H9 (cell line): ENCODE data around the gene BAIAP2. TPM values are rescaled to one million over a fixed set of nuclear protein-coding genes. Genes with fewer than 3 reads are reported as not detected.

Source experiments
- DNase-seq: peaks from one replicate; pipeline ENCODE4 v3.0.0-alpha.2; 2017
- H2AFZ ChIP-seq: one replicate; pipeline ENCODE4 v1.6.1; 2013; ENCODE audit warnings: mild to moderate bottlenecking, low read length, control low read depth, moderate library complexity
- H2AK5ac ChIP-seq: 2 replicates; pipeline ENCODE4 v1.6.1; 2013; ENCODE audit warnings: low read length, control low read depth, mixed read lengths; ENCODE audit not compliant: insufficient read length
- H2BK120ac ChIP-seq: one replicate; pipeline ENCODE4 v1.6.1; 2013; ENCODE audit warnings: low read depth, mild to moderate bottlenecking, low read length, control low read depth, inconsistent platforms; ENCODE audit not compliant: poor library complexity, severe bottlenecking
- H2BK12ac ChIP-seq: 2 replicates; pipeline ENCODE4 v1.6.1; 2013; ENCODE audit warnings: low read length, control low read depth, mixed read lengths, low read depth; ENCODE audit not compliant: insufficient read length
- H2BK15ac ChIP-seq: 2 replicates; pipeline ENCODE4 v1.6.1; 2013; ENCODE audit warnings: low read depth, low read length, control low read depth
- H2BK20ac ChIP-seq: one replicate; pipeline ENCODE4 v1.6.1; 2013; ENCODE audit warnings: low read depth, mild to moderate bottlenecking, low read length, control low read depth, inconsistent platforms; ENCODE audit not compliant: poor library complexity, severe bottlenecking
- H2BK5ac ChIP-seq: 2 replicates; pipeline ENCODE4 v1.6.1; 2013; ENCODE audit warnings: low read length, control low read depth, mixed read lengths; ENCODE audit not compliant: insufficient read length
- H3K14ac ChIP-seq: 2 replicates; pipeline ENCODE4 v1.6.1; 2013; ENCODE audit warnings: low read length, control low read depth; ENCODE audit not compliant: insufficient read depth
- H3K18ac ChIP-seq: 2 replicates; pipeline ENCODE4 v1.6.1; 2013; ENCODE audit warnings: low read depth, mild to moderate bottlenecking, mixed read lengths, low read length, control low read depth; ENCODE audit not compliant: insufficient read length
- H3K23ac ChIP-seq: 2 replicates; pipeline ENCODE4 v1.6.1; 2013; ENCODE audit warnings: low read length, control low read depth, mixed read lengths, low read depth; ENCODE audit not compliant: insufficient read length
- H3K23me2 ChIP-seq: 2 replicates; pipeline ENCODE4 v1.6.1; 2013; ENCODE audit warnings: low read depth, mild to moderate bottlenecking, mixed read lengths, low read length, control low read depth; ENCODE audit not compliant: insufficient read length, poor library complexity, severe bottlenecking
- H3K27ac ChIP-seq: 2 replicates; pipeline ENCODE4 v1.5.1; 2013; ENCODE audit warnings: low read length, control low read depth, mixed read lengths, low read depth; ENCODE audit not compliant: insufficient read length
- H3K27me3 ChIP-seq: 2 replicates; pipeline ENCODE4 v1.6.1; 2013; ENCODE audit warnings: low read length, control low read depth, inconsistent platforms; ENCODE audit not compliant: insufficient read depth
- H3K4ac ChIP-seq: 2 replicates; pipeline ENCODE4 v1.6.1; 2013; ENCODE audit warnings: low read depth, mild to moderate bottlenecking, control low read depth, inconsistent platforms, low read length, moderate library complexity
- H3K4me1 ChIP-seq: 2 replicates; pipeline ENCODE4 v1.6.1; 2013; ENCODE audit warnings: low read length, control low read depth, inconsistent platforms; ENCODE audit not compliant: insufficient read depth
- H3K4me2 ChIP-seq: 2 replicates; pipeline ENCODE4 v1.6.1; 2013; ENCODE audit warnings: low read length, control low read depth, mixed read lengths; ENCODE audit not compliant: insufficient read length, insufficient read depth
- H3K56ac ChIP-seq: 2 replicates; pipeline ENCODE4 v1.6.1; 2013; ENCODE audit warnings: low read depth, mild to moderate bottlenecking, mixed read lengths, low read length, control low read depth; ENCODE audit not compliant: insufficient read length
- H3K79me1 ChIP-seq: 2 replicates; pipeline ENCODE4 v1.6.1; 2013; ENCODE audit warnings: low read depth, mild to moderate bottlenecking, moderate library complexity, low read length, control low read depth, inconsistent platforms; ENCODE audit not compliant: insufficient read depth, poor library complexity, severe bottlenecking
- H3K79me2 ChIP-seq: 2 replicates; pipeline ENCODE4 v1.6.1; 2013; ENCODE audit warnings: low read length, control low read depth, inconsistent platforms; ENCODE audit not compliant: insufficient read depth
- H3K9ac ChIP-seq: 2 replicates; pipeline ENCODE4 v1.6.1; 2013; ENCODE audit warnings: low read length, control low read depth, mixed read lengths; ENCODE audit not compliant: insufficient read length; ENCODE audit errors: extremely low read depth
- H3K9me3 ChIP-seq: one replicate; pipeline ENCODE4 v1.6.1; 2013; ENCODE audit warnings: low read depth, low read length, inconsistent platforms; ENCODE audit not compliant: control insufficient read depth
- H3T11ph ChIP-seq: one replicate; pipeline ENCODE4 v1.6.1; 2013; ENCODE audit warnings: mild to moderate bottlenecking, low read length, control low read depth, inconsistent platforms
- H4K20me1 ChIP-seq: one replicate; pipeline ENCODE4 v1.6.1; 2013; ENCODE audit not compliant: control insufficient read depth, insufficient read length, insufficient read depth
- H4K5ac ChIP-seq: 2 replicates; pipeline ENCODE4 v1.6.1; 2013; ENCODE audit warnings: low read depth, mild to moderate bottlenecking, mixed read lengths, low read length, control low read depth; ENCODE audit not compliant: insufficient read length
- H4K8ac ChIP-seq: replicated peaks from 2 replicates; pipeline ENCODE4 v1.6.1; 2013; ENCODE audit warnings: low read length, control low read depth, mixed read lengths, low read depth; ENCODE audit not compliant: insufficient read length
- H4K91ac ChIP-seq: 2 replicates; pipeline ENCODE4 v1.6.1; 2013; ENCODE audit warnings: low read depth, mild to moderate bottlenecking, moderate library complexity, mixed read lengths, low read length, control low read depth; ENCODE audit not compliant: insufficient read length
- H3K27ac Mint-ChIP-seq, 3 experiments: 2 replicates in 2 of 3; 3 replicates in 1 of 3; pipeline ENCODE4 v1.8.0; 2020 to 2021; ENCODE audit warnings: mixed read lengths in 3 of 3, mild to moderate bottlenecking in 1 of 3, moderate library complexity in 1 of 3
- H3K27me3 Mint-ChIP-seq: 2 replicates; pipeline ENCODE4 v1.8.0; 2021; ENCODE audit warnings: low read depth, mild to moderate bottlenecking, moderate library complexity, mixed read lengths
- H3K36me3 Mint-ChIP-seq, 3 experiments: 2 replicates in 2 of 3; 3 replicates in 1 of 3; pipeline ENCODE4 v1.8.0; 2020 to 2021; ENCODE audit warnings: low read depth in 3 of 3, mixed read lengths in 3 of 3; ENCODE audit not compliant: insufficient read depth in 1 of 3
- H3K4me1 Mint-ChIP-seq, 2 experiments: 2 replicates each; pipeline ENCODE4 v1.8.0; 2020; ENCODE audit warnings: mixed read lengths in 2 of 2
- H3K4me3 Mint-ChIP-seq, 2 experiments: 2 replicates in 1 of 2; 3 replicates in 1 of 2; pipeline ENCODE4 v1.8.0; 2020 to 2021; ENCODE audit warnings: mild to moderate bottlenecking in 2 of 2, mixed read lengths in 2 of 2, moderate library complexity in 1 of 2
- H3K9me3 Mint-ChIP-seq, 2 experiments: 2 replicates in 1 of 2; 3 replicates in 1 of 2; pipeline ENCODE4 v1.8.0; 2020; ENCODE audit warnings: mild to moderate bottlenecking in 2 of 2, mixed read lengths in 2 of 2, moderate library complexity in 1 of 2
- WGBS: extraction: QIAGEN DNeasy Blood & Tissue Kit; methylation state at CpG from one replicate; pipeline ENCODE4 v1.1.7; 2013; ENCODE audit warnings: missing lambda C conversion rate, low lambda C conversion rate, mixed read lengths; ENCODE audit not compliant: insufficient read length; ENCODE audit errors: extremely low coverage; 5-methylcytosine and 5-hydroxymethylcytosine counted together
- total RNA-seq: library from RNA; stranded (reverse); gene quantifications from 2 replicates; pipeline ENCODE4 v1.2.1, GENCODE V29; 2021
- TF ChIP-seq, protein P1 (sequence below): fragments of 200-600 bp; sonication (generic); conservative IDR thresholded peaks from 3 replicates; pipeline ENCODE4 v1.8.0; 2021; ENCODE audit warnings: antibody characterized with exemption, mild to moderate bottlenecking

BAIAP2 gene
- total RNA-seq, 1 experiment from 2014 or later, result 27.8 TPM

DNA sequence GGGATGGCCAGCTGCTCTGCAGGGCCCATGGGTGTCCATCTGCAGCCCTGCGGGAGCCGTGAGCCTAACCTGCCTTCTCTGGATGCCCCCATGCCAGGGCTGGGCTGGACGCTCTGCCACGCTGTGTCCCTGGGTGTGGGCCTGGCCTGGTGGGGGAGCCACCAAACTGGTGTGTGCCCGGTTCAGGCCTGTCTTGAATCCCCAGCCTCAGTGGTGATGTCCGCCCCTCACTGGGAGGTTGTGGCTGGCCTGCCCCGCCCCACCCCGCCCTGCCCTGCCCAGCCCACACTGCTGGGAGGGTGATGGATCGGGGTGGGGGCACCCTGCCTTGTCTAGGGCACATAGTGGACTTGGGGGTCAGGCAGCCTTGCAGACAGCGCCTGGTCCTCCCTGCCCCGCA lies 80.3 kb downstream of the BAIAP2 start:
- Mint-ChIP-seq H3K27ac (no peak overlapping the region; a peak in 1 of 7 replicates), H3K9me3 (no peaks in the 10 kb centered on the region), H3K27me3 (no peaks in the 10 kb centered on the region; the same call in 1 of the 2 replicates), H3K4me3 (no peak overlapping the region), H3K4me1 (peaks cover 5 to 12% of the 10 kb centered on the region in 2 experiments), H3K36me3 (no peaks in the 10 kb centered on the region; a peak in 1 of 7 replicates)
- no peaks in the 10 kb centered on the region for H3K4me1 ChIP-seq
- no peak overlapping the region for H3K4ac ChIP-seq
- no peak overlapping the region for H2AFZ ChIP-seq
- no peak overlapping the region for H4K91ac ChIP-seq
- no peak overlapping the region for H2BK20ac ChIP-seq
- no peaks in the 10 kb centered on the region for H3K79me1 ChIP-seq
- no peak overlapping the region; the same call in 1 of the 2 replicates for H3K14ac ChIP-seq
- no peak overlapping the region for H2AK5ac ChIP-seq
- no peak overlapping the region for H2BK12ac ChIP-seq
- no peaks in the 10 kb centered on the region for H3K27me3 ChIP-seq
- H3K9me3 ChIP-seq, result no peaks in the 10 kb centered on the region
- no peak overlapping the region for H3K27ac ChIP-seq
- H3K4me2 ChIP-seq, result no peak overlapping the region
- no peak overlapping the region for H3T11ph ChIP-seq
- H3K23me2 ChIP-seq, result no peaks in the 10 kb centered on the region
- H2BK120ac ChIP-seq, result no peak overlapping the region
- no peak overlapping the region for H3K23ac ChIP-seq
- H2BK5ac ChIP-seq, result no peak overlapping the region
- no peak overlapping the region for H3K18ac ChIP-seq
- H3K56ac ChIP-seq, result no peak overlapping the region
- no peak for DNase-seq
- H2BK15ac ChIP-seq, result no peak overlapping the region
- H4K8ac ChIP-seq, result no peak overlapping the region
- H4K20me1 ChIP-seq, result no peaks in the 10 kb centered on the region
- no peak overlapping the region for H3K9ac ChIP-seq
- no peaks in the 10 kb centered on the region for H3K79me2 ChIP-seq
- no peak overlapping the region for H4K5ac ChIP-seq
- no CpG with 5 or more reads among the region's 11 CpGs for WGBS
- TF ChIP-seq, protein P1, sequence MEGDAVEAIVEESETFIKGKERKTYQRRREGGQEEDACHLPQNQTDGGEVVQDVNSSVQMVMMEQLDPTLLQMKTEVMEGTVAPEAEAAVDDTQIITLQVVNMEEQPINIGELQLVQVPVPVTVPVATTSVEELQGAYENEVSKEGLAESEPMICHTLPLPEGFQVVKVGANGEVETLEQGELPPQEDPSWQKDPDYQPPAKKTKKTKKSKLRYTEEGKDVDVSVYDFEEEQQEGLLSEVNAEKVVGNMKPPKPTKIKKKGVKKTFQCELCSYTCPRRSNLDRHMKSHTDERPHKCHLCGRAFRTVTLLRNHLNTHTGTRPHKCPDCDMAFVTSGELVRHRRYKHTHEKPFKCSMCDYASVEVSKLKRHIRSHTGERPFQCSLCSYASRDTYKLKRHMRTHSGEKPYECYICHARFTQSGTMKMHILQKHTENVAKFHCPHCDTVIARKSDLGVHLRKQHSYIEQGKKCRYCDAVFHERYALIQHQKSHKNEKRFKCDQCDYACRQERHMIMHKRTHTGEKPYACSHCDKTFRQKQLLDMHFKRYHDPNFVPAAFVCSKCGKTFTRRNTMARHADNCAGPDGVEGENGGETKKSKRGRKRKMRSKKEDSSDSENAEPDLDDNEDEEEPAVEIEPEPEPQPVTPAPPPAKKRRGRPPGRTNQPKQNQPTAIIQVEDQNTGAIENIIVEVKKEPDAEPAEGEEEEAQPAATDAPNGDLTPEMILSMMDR, result no peak
